HG02623 (cell line): ENCODE results near the gene PRKACA.
"Not testable (repeated sequence)": the region's sequence is repeated elsewhere in the genome, so short reads cannot be mapped to it uniquely, and the experiment has no call there.

Experiments
- ATAC-seq: cut with Tn5 transposase; IDR thresholded peaks from one replicate; pipeline ENCODE4 v1.9.1; 2021; ENCODE audit warnings: moderate library complexity; ENCODE audit not compliant: unreplicated experiment

Gene PRKACA

DNA sequence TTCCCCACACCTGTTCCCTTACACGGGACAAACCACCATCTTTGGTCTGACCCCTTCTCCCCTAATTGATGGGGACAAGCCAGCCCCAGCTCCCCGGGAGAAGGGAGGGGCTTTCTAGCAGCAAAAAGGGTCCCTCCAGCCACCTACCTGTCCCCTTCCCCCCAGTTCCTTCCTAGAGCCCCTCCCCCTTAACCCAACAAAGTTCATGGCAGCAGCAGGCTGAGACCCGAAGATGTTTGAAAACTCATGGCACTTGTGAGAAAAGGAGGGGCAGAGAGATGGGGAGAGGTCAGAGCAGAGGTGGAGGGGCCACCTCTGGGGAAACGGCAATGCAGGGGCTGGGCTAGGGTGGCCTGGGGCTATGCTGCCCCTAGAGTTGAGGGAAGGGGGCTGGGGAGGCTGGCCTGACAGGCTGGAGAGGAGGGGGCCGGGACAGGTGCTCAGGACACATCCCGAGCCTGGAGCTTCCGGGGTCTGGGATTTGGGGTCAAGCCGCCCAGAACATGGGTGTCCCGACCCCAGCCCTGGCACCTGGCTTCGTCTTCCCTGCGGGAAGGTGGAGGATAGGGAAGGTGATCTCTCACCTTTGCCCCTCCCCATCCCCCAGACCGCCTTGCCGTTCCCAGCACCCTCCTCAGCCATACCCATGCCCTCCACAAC lies 31.3 kb upstream of the PRKACA start:
- ATAC-seq, result no peak

DNA sequence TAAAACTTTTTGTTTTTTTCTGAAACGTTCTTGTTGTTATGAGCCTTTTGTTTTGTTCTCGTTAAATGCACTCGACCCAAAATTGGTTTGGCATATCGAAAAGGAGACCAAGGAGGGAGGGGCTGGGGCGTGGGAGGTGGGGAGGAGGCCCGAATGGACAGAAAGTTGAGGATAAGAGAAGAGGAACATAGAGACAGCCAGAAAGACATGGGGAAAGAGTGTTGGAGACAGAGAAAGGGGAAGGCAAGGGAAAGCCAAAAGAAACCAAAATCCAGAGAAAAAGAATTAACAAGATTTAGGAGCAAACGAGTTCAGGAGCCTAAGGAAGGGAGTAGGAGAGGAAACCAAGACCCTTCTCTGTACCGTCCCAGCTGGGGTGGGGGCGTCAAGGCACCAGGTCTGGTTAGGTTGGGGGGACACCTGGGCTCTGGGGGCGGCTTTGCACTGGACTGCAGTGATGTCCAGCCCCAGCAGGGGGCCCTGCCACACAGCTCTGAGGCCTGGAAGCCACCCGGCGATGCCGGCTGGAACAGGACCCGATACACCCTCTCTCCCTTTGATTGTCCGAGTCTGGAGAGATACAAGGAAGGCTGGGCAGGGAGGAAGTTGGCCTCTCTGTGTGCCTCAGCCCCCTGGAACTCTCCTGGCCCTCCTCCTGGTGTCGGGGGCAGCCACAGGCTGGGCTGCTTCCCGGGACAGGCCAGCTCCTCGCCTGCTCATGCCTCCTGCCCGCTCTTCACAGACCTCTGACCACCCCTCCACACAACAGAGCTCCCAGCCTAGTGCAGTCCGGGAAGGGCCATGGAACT lies 30.4 kb upstream of the PRKACA start:
- ATAC-seq, result no peak

DNA sequence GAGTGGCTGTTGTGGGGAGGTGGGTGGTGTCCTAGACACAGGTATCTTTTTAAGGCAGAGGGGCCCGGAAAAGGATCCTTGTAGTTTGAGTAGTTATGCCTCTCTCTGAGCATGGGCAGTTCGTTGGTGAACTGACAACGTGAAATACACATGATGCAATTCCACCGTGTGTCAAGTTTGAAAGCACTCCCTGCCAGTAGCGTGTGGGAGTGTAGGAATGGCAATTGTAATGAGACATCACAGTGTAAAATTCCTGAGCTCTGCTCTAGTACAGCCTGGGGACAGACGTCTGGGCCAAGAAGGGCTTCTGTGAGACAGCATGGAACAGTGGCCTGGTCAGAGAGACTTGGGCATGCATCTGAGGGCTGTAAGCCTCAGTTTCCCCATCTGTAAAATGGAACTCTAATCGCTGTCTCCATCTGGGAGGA lies 29.2 kb upstream of the PRKACA start:
- ATAC-seq, result no peak

DNA sequence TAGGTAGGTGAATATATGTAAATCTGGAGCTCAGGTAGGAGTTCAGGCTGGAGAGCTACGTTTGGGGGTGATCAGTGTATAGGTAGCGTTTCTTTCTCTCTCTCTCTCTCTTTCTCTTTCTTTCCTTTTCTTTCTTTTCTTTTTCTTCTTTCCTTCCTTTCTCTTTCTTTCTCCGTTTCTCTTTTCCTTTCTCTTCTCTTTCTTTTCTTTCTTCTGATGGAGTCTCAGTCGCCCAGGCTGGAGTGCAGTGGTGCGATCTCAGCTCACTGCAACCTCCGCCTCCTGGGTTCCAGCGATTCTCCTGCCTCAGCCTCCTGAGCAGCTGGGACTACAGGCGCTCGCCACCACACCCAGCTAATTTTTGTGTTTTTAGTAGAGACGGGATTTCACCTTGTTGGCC lies 28.6 kb upstream of the PRKACA start:
- ATAC-seq, result not testable (repeated sequence)

DNA sequence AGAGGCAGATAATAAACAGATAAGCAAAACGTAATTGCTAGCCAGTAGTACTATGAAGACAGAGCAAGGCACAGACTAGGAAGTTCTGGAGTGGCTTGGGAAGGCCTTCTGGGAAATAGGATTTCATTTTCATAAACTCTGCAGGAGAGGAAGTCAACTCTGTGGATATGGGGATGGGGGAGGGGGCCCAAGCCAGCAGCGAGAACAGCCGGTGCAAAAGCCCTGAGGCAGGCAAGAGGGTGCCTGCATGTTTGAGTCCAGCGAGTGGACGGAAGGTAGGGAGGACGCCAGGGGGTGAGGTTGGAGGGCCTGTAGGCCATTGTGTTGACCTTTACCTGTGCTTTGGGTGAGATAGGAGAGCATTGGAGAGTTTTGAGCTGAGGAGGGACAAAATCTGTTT lies 27.8 kb upstream of the PRKACA start:
- ATAC-seq, result no peak

DNA sequence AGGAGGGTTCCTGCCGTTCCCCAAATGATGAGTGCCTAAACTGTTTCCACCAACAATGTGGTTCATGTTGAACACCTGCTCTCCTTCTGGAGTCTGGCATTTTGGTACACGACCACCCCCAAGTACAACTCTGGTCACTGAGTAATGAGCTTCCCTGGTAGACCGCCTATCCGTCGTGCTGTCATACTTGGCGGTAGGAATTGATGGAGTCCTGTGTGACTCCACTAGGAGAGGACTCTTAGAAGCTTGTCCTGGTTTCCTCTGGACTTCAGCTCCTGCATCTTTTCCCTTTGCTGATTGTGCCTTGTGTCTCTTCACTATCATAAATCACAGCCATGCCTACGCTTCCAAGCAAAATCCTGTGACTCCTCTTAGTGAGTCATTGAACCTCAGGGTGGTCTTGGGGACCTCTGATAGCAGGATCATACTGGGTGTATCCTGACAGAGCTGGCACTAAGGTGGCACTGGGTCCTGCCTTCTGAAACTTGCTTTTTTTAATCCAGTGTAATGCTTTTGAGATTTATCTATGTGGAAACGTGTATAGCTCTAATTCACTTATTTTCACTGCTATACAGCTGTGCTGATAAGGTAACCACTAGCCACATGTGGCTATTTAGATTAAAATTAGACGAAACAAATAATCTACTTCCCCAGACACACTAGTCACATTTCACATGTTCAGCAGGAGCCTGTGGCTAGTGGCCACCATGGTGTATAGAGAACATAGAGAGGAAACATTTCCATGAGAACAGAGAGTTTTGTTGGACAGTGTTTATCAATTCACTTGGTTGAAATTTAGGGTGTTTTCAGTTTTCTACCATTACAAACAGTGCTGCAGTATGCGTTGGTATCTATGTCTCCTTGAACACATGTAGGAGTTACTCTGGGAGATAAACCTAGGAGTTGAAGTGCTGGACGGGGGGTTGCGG lies 25.0 kb upstream of the PRKACA start:
- ATAC-seq, result no peak

DNA sequence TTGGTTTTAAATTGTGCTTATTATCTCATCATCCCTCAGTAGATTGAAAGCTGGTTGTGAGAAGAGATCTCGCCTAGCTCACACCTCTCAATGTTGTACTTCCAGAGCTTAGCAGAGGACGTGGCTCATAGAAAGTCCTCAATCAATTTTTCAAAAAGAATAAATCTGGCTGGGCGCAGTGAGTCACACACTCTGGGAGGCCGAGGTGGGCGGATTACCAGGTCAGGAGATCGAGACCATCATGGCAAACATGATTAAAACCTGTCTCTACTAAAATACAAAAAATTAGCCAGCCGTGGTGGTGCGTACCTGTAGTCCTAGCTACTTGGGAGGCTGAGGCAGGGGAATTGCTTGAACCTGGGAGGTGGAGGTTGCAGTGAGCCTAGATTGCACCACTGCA lies 23.5 kb upstream of the PRKACA start:
- no peak for ATAC-seq

DNA sequence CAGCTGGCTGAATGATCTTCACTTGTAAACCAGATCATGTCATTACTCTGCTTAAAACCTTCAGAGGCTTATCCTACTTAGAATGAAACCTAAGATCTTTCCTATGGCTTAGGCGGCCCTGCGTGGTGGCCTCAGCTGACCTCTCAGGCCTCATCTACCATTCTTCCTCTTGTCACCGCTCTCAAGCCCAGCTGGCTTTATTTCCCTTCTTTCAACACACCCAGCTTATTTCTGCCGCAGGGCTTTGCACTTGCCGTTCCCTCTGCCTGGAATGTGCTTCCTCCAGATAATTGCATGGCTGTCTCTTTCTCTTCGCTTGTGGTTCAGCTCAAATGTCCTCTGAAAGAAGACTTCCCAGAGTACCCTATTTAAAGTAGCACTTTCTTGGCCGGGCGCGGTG lies 22.4 kb upstream of the PRKACA start:
- no peak for ATAC-seq

DNA sequence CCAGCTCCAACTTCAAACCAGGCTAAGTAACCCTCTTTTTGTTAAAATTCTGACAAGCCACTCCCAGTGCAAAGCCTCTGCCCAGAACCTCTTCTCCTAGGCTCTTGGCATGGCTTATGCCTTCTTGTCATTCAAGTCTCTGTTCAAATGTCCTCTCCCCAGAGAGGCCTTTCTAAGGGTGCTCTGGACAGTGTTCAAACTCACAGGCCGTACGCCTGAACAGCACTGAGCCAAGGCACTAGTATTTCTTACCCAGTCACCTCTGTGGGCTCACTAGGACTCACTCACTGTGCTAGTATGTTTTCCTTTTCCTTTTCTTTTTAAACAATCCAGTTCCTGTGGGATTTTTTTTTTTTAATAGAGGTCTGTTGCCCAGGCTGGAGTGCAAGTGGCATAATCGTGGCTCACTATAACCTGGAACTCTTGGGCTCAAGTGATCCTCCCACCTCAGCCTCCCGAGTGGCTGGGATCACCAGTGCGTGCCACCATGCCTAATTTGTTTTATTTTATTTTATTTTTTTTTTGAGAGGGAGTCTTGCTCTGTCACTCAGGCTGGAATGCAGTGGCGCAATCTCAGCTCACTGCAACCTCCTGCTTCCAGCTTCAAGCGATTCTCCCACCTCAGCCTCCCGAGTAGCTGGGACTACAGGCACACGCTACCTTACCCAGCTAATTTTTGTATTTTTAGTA lies 21.2 kb upstream of the PRKACA start:
- no peak for ATAC-seq

DNA sequence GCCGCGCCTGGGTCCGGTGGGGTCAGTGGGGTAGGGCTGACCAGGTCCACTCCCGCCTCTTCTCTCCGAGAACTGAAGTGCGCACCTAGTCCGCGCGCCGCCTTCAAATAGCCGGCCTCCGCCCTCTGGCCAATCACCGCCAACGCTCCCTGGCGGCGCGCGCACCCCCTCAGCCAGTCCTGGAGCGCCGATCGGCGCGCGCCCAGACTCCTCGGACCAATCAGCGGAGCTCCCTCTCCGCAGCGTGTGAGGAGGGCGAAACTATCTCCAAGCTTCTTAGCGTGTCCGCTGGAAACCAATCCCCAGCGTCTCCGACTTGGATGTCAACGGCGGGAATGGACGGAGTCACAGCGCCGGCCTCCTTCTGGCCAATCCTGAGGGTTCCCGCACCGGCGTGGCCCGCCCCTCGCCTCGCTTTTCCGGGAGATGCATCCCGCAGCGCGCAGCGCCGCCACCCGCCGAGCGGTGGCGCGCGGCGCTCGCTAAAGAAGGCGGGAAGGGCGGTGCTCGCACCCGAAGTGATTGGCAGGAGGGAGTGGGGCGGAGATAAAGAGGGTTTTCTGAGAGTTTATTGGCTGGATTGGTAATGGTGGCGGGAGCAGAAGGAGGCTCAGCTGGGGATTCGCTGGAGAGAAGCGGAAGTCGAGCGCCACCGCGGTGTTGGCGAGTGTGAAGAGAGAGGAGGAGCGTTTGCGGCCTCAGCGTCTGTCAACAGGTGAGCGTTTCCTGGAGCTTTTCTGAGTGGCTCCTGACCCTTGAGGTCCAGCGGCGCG lies 19.1 kb upstream of the PRKACA start, which contains the start of gene ASF1B:
TSS of gene ASF1B (minus strand) at position 81 of the 773 bp plus-strand sequence. CDS start 133 bp downstream, outside the sequence.
- peak; percentile 78 for ATAC-seq

DNA sequence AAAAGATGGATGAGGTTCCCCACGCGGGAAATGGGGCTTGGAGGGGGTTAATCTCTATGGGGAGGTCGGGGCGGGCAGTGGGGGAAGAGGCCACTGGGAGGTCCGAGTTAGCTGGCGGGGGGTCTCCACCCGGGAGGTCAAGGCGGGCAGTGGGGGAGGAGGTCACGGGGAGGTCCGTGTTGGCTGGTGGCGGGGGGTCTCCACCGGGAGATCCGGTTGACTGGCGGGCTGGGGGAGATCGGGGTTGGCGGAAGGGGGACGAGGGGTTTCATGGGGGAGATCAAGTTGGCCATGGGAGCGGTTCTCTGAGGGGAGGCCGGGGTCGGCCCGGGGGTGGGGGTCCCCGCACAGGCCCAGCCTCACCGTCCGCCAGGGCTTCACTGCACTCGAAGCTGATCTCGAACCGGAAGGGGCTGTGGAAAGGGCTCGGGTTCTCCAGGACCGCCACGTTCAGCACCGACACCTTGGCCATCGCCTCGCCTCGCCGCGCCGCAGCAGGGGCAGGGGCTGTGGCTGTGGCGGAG lies 18.5 kb upstream of the PRKACA start:
- no peak for ATAC-seq

DNA sequence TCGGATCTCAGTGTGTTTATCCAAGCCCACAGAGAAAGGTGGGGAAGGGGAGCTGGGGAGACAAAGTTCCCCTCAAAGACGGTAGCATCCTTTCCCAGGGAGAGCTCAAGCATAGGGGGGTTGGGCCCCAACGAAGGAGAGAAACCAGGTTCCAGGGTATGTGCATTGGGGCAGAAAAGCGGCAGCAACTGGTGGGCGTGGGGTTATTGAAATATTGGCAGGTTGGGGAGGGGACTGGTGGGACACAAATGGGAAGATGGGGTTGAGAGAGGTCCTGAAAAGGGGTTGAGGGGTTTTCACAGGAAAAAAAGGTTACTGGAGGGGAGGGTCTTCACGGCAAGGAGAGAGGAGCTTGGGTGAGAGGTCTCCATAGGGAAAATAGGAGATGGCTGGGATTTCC lies 17.8 kb upstream of the PRKACA start:
- ATAC-seq, result no peak

DNA sequence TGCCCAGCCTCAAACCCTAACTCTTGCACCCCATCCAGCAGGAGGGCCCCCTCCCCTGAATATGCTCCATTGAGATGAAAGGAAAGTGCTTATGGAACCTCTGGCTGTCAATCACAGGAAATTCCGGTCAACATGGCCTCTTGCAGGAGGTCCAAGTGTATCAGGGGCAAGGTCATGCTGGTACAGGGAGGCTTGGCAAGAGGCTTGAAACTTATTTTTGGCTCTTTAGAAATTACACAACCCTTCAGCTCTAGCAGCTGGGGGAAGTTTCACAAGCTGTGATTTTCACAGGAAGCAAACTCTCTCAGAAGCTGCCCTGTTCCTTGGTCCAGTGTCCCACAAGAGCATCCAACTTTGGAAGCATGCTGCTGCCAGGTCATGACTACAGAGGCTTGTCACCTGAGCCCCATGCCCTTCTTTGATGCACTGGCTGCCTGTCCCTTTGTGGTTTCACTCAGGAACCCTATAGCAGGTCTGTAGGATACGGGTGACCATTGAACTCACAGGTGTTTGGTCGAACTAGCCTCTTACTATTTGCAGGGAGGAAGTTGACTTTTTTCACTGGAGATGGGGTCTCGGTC lies 10.5 kb upstream of the PRKACA start:
- no peak for ATAC-seq

DNA sequence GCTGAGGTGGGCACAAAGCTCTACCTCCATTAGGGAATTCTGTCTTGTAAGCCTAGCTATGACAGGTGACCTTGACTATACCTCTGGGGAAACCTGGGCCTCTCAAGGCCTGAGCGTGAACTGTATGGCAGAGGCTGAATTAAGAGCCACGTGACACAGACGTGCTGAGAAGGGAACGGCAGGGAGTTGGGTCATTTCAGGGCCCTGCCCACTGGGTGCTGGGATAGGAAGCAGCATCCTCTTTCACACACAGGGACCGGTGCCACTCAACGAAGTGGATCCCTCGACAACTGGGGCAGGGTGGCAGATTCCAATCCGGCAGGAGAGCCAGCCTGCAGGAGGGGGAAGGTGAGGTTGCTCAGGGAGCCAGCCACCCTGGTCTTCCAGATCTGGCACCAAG lies 9.6 kb upstream of the PRKACA start:
- no peak for ATAC-seq

DNA sequence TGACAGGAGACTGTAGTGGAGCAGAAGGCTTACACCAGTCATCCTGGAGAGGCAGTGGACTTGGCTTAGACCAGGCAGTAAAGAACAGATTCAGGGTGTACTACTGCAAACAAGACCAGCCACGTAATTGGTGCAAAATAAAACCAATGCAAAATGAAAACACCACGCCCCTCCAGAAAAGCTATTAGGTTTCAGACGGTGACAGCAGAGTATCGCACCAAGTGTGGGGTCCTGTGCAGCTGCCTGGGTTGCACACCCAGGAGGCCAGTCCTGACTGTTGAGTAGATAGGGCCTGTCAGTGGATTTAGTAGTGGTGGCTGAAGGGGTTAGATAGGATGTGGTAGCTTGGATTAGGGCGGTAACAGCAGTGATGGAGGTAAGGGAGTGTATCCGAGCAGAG lies 5.4 kb upstream of the PRKACA start:
- ATAC-seq, result no peak

DNA sequence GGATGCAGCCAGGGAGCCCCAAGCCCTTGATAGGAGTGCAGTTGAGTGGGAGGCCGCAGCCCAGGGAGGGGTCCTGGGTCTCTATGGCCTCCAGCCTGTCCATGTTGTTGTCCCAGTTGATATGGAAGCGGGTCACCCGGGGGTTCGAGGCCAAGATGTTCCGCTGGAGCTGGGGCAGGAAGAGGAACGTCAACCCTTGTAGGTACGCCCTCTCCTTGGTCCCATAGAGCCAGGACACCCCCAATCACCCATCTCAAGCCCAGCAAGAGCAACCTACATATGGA lies 2.9 kb upstream of the PRKACA start:
- ATAC-seq, result no peak

DNA sequence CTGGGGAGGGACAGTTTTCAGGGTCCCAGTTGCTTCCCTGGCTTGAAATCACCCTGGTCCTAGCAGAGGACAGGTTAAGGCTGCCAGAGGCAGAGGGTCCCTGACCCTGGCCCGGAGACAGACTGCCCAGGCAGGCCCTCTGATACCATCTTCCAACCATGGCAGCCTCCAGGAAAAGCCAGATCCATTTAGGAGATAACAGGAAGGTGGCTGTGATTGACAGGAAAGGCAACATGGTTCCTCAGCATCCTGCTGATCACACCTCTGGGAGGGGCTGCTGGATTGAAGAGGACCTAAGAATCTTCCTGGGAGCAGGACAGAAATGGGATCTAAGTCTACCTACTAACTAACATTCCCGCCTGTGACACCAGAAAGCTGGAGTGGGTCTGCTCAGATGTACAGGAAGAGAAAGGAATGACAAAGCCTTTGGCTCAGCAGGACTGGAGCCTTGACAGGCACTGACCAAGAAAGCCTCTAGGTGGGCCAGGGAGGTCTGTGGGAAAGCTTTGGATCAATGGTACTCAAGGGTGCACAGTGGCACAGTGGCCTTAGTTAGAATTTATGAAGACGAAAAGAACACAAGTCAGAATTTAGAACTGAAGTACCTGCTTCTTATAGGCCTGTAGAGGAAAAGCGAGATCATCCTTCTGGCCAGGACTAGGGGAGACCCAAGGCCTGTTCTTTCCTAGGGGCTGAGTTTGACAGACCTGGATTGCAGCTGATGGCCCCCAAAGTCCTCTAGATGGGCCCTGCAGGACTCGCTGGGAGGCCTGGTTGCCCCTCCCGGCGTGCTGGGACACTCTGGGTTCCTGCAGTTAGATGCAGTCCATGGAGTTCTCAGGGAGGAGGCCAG lies 2.3 kb upstream of the PRKACA start:
- ATAC-seq, result no peak

DNA sequence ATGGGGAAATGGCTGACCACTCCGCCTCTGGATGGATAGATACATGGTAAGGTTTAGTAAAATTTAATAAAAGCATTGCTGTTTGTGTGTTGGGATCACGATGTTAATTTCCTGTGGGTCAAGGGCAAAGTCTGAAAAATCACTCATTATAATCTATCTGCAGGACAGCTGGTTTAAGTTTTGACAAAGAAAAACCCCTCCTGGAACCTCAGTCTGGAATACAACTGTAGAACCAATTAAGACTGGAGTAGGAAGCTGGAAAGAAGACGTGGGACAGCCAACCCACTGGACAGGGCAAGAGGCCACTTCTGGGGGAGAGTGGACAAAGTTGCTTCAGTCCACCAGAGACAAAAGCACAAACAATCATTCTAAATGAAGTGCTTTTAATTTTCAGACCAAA lies 1.6 kb upstream of the PRKACA start:
- ATAC-seq, result no peak
